ENCODE data around the gene MAP4K5. TPM values are rescaled to one million over a fixed set of nuclear protein-coding genes. Genes with fewer than 3 reads are reported as not detected.

MAP4K5 gene
- total RNA-seq, 4 donors from 2014 or later: 81.5 to 138 (median 107) TPM

DNA sequence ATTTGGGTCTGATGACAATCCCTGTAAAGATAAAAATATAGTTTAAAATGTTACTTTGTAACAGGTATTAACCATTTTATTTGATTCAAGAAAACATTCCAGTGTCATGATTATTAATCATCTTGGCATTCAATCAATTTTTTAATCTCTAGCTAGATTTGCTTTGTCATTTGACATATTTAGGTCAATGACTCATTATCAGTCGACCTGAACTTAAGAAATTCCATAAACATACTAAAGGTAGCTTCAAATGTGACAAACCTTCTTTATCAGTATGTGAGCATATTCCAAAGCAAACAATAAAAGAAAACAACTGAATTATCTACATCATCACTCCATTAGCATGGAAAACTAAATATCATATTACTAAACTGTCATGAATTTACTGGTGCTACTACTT, 84.9 kb downstream of the MAP4K5 start:
- no peak overlapping the region for H3K4me3 ChIP-seq
- no peak overlapping the region for H3K27ac ChIP-seq
- 20 to 23% methylated on average over 1 of the region's 1 CpG for WGBS, 2 donors (ENCODE audit: low coverage in 1 of 2)
- TF ChIP-seq POLR2AphosphoS5 (IDR thresholded peaks at IDR 0.05) (no peak), POLR2A (IDR thresholded peaks at IDR 0.05) (no peak), EP300 (IDR thresholded peaks at IDR 0.05) (no peak)
- TF ChIP-seq, protein P1, sequence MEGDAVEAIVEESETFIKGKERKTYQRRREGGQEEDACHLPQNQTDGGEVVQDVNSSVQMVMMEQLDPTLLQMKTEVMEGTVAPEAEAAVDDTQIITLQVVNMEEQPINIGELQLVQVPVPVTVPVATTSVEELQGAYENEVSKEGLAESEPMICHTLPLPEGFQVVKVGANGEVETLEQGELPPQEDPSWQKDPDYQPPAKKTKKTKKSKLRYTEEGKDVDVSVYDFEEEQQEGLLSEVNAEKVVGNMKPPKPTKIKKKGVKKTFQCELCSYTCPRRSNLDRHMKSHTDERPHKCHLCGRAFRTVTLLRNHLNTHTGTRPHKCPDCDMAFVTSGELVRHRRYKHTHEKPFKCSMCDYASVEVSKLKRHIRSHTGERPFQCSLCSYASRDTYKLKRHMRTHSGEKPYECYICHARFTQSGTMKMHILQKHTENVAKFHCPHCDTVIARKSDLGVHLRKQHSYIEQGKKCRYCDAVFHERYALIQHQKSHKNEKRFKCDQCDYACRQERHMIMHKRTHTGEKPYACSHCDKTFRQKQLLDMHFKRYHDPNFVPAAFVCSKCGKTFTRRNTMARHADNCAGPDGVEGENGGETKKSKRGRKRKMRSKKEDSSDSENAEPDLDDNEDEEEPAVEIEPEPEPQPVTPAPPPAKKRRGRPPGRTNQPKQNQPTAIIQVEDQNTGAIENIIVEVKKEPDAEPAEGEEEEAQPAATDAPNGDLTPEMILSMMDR (IDR thresholded peaks at IDR 0.05): no peak
- H3K9me3 ChIP-seq: no peaks in the 10 kb centered on the region
- peaks cover 3 to 77% of the 10 kb centered on the region in 2 donors for H3K36me3 ChIP-seq
- H3K4me1 ChIP-seq: no peaks in the 10 kb centered on the region
- no peak for ATAC-seq
- no peaks in the 10 kb centered on the region for H3K27me3 ChIP-seq

DNA sequence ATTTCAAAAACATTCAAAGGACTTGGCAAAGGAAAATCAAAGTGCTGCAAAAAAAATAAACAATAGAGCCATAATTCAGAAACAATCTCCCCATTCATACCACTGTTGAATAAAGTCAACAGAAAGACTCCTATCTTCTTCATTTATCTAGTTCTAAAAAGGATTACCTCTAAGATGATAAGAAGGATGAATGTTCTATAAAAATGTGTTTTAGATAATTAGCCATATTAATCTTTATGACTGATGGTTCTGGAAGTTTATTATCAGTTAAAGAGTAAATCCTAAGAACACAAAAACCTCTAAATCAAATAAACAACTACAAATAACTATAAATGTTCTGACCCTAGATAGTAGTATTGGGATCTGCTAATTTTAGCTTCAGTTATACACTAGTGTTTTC, 97.8 kb downstream of the MAP4K5 start:
- H3K36me3 ChIP-seq: peaks cover 2 to 64% of the 10 kb centered on the region in 2 donors
- TF ChIP-seq, protein P1 (IDR thresholded peaks at IDR 0.05): no peak
- TF ChIP-seq POLR2A (IDR thresholded peaks at IDR 0.05) (no peak), EP300 (IDR thresholded peaks at IDR 0.05) (no peak)
- ATAC-seq: no peak
- H3K27me3 ChIP-seq: no peaks in the 10 kb centered on the region
- no peak overlapping the region for H3K4me3 ChIP-seq
- no peaks in the 10 kb centered on the region for H3K9me3 ChIP-seq
- no peak overlapping the region for H3K27ac ChIP-seq
- no peaks in the 10 kb centered on the region for H3K4me1 ChIP-seq

DNA sequence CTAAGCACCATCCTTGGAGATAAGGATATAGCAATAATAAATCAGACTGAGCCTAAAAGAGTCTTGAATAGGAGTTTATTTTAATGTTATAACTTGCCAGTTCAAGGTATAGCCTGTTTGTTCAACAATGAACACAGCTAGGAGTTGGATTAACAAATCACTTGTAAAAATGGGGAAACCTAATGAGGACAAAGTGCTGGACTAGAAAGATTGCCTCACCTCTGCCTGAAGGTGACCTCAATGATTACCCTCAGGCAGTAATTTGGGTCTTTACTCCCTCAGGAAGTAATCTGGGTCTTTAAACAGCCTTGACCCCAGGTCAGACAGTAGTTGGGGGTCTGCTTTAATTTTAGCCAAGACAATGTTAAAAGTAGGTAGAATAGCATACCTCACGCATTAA, 100.2 kb downstream of the MAP4K5 start:
- 83 to 100% methylated on average over 1 of the region's 1 CpG for WGBS, 2 donors (ENCODE audit: low coverage in 1 of 2)
- Histone ChIP-seq H3K9me3 (no peaks in the 10 kb centered on the region), H3K36me3 (peaks cover 2 to 57% of the 10 kb centered on the region in 2 donors), H3K27ac (no peak overlapping the region), H3K4me3 (no peak overlapping the region), H3K4me1 (no peaks in the 10 kb centered on the region), H3K27me3 (no peaks in the 10 kb centered on the region)
- ATAC-seq: no peak
- TF ChIP-seq, protein P1 (IDR thresholded peaks at IDR 0.05): no peak
- TF ChIP-seq POLR2A (IDR thresholded peaks at IDR 0.05): no peak
- TF ChIP-seq POLR2AphosphoS5 (IDR thresholded peaks at IDR 0.05): no peak
- no peak for TF ChIP-seq EP300 (IDR thresholded peaks at IDR 0.05)

DNA sequence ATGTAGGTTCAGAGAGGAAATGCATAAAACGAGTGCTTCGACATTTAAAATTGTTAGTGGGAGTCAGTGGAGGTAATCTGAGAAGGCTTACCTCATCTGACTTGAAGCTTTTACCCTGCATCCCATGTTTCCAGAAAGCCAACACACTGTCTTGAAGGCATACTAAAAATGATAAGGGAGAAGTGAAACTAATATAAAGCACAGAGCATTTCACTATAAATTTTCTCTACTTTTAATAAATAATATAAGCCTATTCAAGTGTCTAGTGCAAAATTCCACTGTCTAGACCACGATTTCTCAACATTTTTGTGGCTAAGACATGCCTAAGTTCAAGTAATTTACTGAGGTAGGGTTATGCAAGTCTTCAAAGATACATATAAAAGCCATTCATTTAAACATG, 106.6 kb downstream of the MAP4K5 start:
- no peak overlapping the region for H3K27ac ChIP-seq

DNA sequence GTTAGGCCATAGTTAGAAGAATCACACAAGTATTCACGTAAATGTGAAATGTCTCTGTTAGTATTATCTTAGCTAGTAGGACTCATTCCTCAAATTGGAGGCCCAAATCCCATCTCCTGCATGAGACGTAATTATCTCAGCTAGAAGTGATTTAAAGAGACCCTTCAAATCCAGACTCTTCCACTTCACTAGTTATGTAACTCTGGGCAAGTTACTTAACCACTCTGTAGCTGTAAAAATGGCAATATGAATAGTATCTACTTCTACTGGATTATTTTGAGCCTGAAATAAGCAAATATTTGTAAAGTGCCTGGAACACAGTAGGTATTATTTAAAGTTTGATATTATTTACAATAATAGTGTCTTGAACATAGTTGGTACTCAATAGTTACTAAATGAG, 107.3 kb downstream of the MAP4K5 start:
- WGBS, 2 donors (ENCODE audit: low coverage in 1 of 2): 84 to 88% methylated on average over 2 of the region's 2 CpGs
- TF ChIP-seq EP300 (IDR thresholded peaks at IDR 0.05): no peak
- no peak for ATAC-seq
- Histone ChIP-seq H3K36me3 (peaks cover 0 to 69% of the 10 kb centered on the region in 2 donors), H3K4me3 (no peak overlapping the region), H3K4me1 (no peaks in the 10 kb centered on the region), H3K27ac (no peak overlapping the region), H3K27me3 (no peaks in the 10 kb centered on the region), H3K9me3 (no peaks in the 10 kb centered on the region)

More for the DNA sequence above, 106.6 kb downstream of the MAP4K5 start:
- no peak for ATAC-seq
- Histone ChIP-seq H3K4me3 (no peak overlapping the region), H3K4me1 (no peaks in the 10 kb centered on the region), H3K36me3 (peaks cover 0 to 63% of the 10 kb centered on the region in 2 donors), H3K9me3 (no peaks in the 10 kb centered on the region), H3K27me3 (no peaks in the 10 kb centered on the region)
- TF ChIP-seq POLR2A (IDR thresholded peaks at IDR 0.05) (no peak), EP300 (IDR thresholded peaks at IDR 0.05) (no peak), POLR2AphosphoS5 (IDR thresholded peaks at IDR 0.05) (no peak)
- TF ChIP-seq, protein P1 (IDR thresholded peaks at IDR 0.05): no peak
- WGBS, 2 donors (ENCODE audit: low coverage in 1 of 2): 69 to 74% methylated on average over 3 of the region's 3 CpGs
